ENCODE measurements around the gene DENR. TPM values are rescaled to one million over a fixed set of nuclear protein-coding genes. Genes with fewer than 3 reads are reported as not detected.
"Not testable (repeated sequence)": the region's sequence is repeated elsewhere in the genome, so short reads cannot be mapped to it uniquely, and the experiment has no call there.

DENR gene
- polyA plus RNA-seq, 3 donors from 2014 or later = 66.2 to 81.1 (median 68.7) TPM

DNA sequence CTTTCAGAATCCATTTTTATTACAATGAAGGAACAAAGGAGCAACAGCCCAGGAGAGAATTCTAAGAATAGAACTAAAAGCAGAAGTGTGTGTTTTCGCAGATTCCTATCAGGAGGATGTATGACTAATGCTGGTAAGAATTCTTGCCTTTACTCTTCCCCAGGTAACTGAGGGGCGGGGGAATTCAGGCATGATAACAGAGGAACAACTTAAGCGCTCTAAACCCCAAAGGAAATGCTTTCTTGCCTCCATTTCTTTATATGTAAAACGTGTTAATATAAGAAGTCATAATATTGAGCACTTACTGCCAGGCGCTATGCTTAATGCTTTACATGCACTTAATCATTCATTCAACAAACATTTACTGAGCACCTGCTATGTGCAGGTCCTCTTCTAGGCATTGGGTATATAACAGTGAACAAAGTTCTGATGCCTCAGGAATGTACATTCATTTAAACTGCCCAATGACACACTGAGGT is 26.5 kb upstream of the DENR start:
- Mint-ChIP-seq H3K27ac (no peak overlapping the region), H3K4me3 (no peak overlapping the region), H3K4me1 (no peaks in the 10 kb centered on the region), H3K9me3 (no peaks in the 10 kb centered on the region), H3K36me3 (no peaks in the 10 kb centered on the region), H3K27me3 (ENCODE audit: low read depth in 3 of 3) (peaks cover 2 to 3% (median 3%) of the 10 kb centered on the region in 3 donors)
- no peak for DNase-seq

DNA sequence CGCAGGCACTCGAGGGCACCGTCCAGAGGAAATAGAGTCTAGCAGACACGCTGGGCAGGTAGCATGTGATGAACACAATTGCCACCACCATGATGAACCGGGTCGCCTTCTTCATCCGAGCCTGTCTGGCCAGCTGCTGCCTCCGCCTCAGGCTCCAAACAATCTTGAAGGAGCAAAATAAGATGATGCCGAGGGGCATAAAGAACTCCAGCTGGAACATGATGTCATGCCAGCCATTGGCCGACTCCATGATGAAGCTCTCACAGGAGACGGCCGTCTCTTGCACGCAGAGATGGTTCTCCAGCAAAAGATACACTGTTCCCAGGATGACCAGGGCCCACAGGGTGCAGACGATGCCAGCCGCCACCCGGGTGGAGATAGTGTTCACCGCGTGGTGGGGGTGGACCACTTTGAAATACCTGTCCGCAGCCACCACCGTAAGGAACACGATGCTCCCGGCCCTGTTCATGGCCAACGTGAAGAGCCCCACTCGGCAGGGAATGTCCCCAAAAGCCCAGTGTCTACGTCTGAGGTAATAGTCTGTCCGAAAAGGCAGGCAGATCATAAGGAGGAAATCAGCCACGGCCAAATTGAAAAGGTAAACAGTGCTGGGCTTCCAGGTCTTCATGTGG is 22.9 kb upstream of the DENR start:
- no peaks in the 10 kb centered on the region for H3K36me3 Mint-ChIP-seq
- no peak overlapping the region for H3K27ac Mint-ChIP-seq
- H3K27me3 Mint-ChIP-seq (ENCODE audit: low read depth in 3 of 3) = peaks cover 0 to 6% (median 4%) of the 10 kb centered on the region in 3 donors
- DNase-seq = no peak
- peaks cover 0 to 2% of the 10 kb centered on the region in 2 donors for H3K4me1 Mint-ChIP-seq
- no peaks in the 10 kb centered on the region for H3K9me3 Mint-ChIP-seq
- no peak overlapping the region for H3K4me3 Mint-ChIP-seq

DNA sequence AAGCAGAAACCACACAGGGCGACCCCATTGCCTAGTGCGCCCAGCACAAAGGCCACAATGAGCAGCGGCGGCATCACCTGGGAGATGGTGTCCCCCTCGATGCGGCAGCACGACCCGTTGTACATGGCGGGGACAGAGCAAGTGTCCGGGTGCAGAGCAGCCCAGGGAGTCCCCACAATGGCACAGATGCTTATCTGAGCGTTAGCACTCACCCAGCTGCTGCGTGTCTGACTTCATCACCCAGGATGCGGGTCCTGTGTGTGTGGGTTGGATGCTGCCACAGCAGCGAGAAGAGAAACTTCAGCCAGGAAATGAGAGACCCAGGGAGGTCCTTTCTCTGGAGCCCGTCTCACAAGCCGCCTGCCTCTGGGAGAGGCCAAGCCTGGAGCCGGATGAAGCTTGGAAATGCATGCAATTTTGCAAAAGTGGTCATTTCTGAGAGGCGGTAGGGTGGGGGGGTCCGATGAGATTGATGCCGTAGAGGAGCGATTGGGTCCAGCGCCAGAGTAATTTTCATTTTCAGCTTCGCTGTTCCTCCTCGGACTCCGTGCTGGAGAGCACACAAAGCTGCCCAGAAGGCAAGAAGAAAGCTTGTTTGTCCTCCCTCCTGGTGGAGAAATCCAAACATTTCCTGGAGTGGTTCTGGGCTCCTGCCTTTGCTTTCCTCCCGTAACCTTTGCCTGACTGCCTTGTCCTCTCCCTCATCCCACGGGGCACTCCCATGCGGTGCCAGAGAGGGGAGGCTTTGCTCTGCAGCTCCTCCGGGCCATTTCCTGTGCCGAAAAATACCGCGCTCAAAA is 22.2 kb upstream of the DENR start, which contains the start of gene HCAR1:
Gene HCAR1, minus strand, starts transcription at position 630 of the 800 bp plus-strand sequence. Its CDS starts 505 bp downstream, at position 125.
- Mint-ChIP-seq H3K27ac (no peak within 1 kb of the TSS), H3K9me3 (no peaks in the 10 kb centered on the region), H3K4me1 (peaks cover 0 to 2% of the 10 kb centered on the region in 2 donors), H3K27me3 (ENCODE audit: low read depth in 3 of 3) (peaks cover 0 to 6% (median 4%) of the 10 kb centered on the region in 3 donors), H3K36me3 (no peaks in the 10 kb centered on the region), H3K4me3 (no peak within 1 kb of the TSS)
- no peak for DNase-seq

DNA sequence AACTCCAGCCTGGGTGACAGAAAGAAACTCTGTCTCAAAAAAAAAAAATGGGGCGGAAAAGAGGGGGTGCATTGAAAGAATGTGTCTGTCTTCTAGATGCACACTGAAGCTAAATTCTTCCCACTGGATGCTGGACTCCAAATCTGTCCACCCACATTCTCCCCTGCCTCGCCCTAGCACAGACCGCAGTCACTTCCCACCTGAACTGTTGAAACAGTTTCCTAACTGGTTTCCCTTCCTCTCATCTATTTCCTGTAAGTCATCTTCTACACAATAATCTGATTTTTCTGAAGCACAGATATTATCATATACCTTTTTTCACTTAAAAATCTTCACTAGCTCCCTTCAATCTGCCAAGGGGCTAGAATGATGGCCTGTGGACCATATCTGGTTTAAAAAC is 20.5 kb upstream of the DENR start:
- peaks cover 3 to 6% (median 4%) of the 10 kb centered on the region in 3 donors for H3K27me3 Mint-ChIP-seq (ENCODE audit: low read depth in 3 of 3)
- H3K36me3 Mint-ChIP-seq = no peaks in the 10 kb centered on the region
- DNase-seq = no peak
- no peaks in the 10 kb centered on the region for H3K9me3 Mint-ChIP-seq
- no peak overlapping the region for H3K4me3 Mint-ChIP-seq
- H3K4me1 Mint-ChIP-seq = peaks cover 0 to 2% of the 10 kb centered on the region in 2 donors
- no peak overlapping the region for H3K27ac Mint-ChIP-seq

DNA sequence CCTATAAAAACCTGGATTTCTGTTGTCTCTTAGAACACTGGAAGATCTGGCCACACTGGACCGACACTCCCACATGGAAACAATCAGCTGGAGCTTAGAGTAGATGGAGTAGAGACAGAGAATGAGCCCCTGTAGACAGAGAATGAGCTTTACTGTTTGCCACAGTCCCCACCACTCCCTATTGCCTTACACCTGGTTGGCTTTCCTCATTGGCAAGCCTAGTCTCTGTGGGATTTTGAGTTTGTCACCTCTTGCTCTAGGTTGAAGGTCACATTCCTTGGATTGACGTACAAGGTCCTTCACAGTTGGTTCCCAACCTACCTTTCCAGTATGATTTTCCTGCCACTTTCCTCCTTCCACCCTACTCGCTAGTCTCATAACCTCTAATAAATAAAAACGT is 20.0 kb upstream of the DENR start:
- Mint-ChIP-seq H3K4me3 (no peak overlapping the region), H3K36me3 (no peaks in the 10 kb centered on the region), H3K9me3 (no peaks in the 10 kb centered on the region), H3K27me3 (ENCODE audit: low read depth in 3 of 3) (peaks cover 3 to 6% (median 5%) of the 10 kb centered on the region in 3 donors), H3K27ac (no peak overlapping the region), H3K4me1 (peaks cover 0 to 2% of the 10 kb centered on the region in 2 donors)
- no peak for DNase-seq

DNA sequence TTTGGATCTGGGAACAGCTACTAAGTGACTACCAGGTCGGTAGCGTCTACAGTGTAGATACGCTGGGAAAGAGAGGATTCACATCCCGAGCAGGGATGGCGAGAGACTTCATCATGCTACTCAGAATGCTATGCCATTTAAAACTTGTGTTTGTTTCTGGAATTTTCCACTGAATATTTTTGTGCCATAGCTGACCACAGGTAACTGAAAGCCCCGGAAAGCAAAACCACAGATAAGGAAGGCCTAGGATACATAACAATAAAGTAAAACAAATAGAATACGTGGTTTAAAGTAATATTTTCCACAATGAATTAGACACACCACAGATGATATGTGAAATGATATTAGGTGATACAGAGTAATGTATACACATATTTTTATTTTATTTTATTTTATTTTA is 14.1 kb upstream of the DENR start:
- Mint-ChIP-seq H3K36me3 (no peaks in the 10 kb centered on the region), H3K4me1 (no peaks in the 10 kb centered on the region)

DNA sequence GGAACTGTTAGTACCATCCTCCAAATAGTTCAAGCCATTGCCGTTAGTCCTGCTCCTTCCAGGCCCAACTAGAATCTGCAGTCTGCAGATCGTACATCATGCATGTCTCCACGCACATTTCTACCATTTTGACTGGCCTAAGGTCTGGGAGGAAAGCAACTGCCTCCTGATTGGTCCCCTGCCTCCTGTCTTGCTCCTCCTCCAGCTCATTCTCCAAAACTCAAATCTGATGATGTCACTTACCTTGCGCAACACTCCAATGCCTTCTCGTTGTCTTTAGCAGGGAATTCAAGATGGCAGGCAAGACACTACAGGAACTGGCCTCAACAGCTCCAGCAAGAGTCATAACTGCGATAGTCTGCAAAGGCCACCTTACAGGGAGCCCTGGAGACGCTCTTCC is 12.3 kb upstream of the DENR start:
- no peaks in the 10 kb centered on the region for H3K9me3 Mint-ChIP-seq
- H3K27ac Mint-ChIP-seq = peak overlapping the region in 1 of 6 donors; percentile 73

More for the DNA sequence above, 14.1 kb upstream of the DENR start:
- H3K27ac Mint-ChIP-seq = no peak overlapping the region
- peaks cover 3 to 8% (median 3%) of the 10 kb centered on the region in 3 donors for H3K27me3 Mint-ChIP-seq (ENCODE audit: low read depth in 3 of 3)
- DNase-seq = no peak
- no peaks in the 10 kb centered on the region for H3K9me3 Mint-ChIP-seq
- no peak overlapping the region for H3K4me3 Mint-ChIP-seq

DNA sequence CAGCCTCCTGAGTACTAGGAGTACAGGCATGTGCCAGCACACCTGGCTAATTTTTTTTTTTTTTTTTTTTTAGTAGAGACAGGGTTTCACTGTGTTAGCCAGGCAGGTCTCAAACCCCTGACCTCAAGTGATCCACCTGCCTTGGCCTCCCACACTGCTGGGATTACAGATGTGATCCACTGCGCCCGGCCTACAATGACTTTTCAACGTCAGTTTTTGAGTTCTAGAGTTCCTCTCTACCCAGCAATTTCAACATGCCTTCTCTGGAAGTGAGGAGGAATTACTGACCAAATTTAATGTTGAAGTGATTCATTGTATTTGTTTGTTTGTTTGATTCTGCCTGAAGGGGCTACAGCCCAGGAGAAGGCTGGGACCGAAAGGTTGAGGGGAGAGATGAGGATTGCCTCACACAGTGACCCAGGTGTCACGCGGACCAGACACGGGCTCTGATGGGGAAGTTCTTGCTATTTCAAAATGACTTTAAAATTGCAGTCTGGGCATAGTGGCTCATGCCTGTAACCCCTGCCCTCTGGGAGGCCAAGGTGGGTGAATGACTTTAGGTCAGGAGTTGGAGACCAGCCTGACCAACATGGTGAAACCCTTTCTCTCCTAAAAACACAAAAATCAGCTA is 8.6 kb upstream of the DENR start:
- no peaks in the 10 kb centered on the region for H3K9me3 Mint-ChIP-seq
- peaks cover 0 to 4% (median 2%) of the 10 kb centered on the region in 3 donors for H3K27me3 Mint-ChIP-seq (ENCODE audit: low read depth in 3 of 3)
- H3K27ac Mint-ChIP-seq = no peak overlapping the region
- no peaks in the 10 kb centered on the region for H3K4me1 Mint-ChIP-seq
- H3K4me3 Mint-ChIP-seq = no peak overlapping the region
- H3K36me3 Mint-ChIP-seq = no peaks in the 10 kb centered on the region
- no peak for DNase-seq

More for the DNA sequence above, 12.3 kb upstream of the DENR start:
- H3K4me3 Mint-ChIP-seq = no peak overlapping the region
- H3K27me3 Mint-ChIP-seq (ENCODE audit: low read depth in 3 of 3) = peaks cover 3 to 4% (median 3%) of the 10 kb centered on the region in 3 donors
- H3K36me3 Mint-ChIP-seq = no peaks in the 10 kb centered on the region
- H3K4me1 Mint-ChIP-seq = no peaks in the 10 kb centered on the region
- DNase-seq = no peak

DNA sequence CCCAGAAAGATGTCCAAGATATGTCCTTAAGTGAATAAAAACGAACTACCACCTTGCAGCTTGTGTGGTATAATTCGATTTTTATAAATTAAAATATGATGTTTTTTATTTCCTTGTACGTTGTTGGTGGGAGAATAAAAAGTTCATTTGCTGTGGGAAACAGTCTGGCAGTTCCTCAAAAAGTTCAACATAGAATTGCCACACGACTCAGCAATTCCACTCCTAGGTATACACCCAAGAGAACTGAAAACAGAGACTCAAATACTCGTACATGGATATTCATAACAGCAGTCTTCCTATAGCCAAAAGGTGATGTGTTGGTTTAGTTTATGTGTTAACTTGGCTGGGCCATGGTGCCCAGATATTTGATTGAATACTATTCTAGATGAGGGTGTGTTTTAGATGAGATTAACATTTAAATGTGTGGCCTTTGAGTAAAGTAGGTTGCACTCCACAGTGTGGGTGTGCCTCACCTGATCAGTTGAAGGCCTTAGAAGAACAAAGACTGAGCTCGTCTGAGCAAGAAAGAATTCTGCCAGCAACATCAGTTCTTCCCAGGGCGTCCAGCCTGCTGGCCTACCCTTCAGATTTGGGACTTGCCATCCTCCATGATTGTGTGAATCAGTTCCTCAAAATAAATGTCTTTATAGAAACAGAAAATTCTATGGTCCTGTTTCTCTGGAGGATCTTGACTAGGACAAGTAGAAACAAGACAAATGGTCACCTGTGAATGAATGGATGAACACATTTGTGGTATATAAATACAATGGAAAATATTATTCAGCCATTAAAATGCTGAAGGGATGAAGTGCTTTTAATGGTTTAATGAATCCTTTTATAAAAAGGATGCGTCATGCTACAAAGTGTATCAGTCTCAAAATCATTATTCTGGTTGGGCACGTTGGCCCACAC is 5.1 kb upstream of the DENR start:
- H3K9me3 Mint-ChIP-seq = no peaks in the 10 kb centered on the region
- H3K4me3 Mint-ChIP-seq = no peak overlapping the region
- no peaks in the 10 kb centered on the region for H3K36me3 Mint-ChIP-seq
- no peak for DNase-seq
- peaks cover 0 to 3% (median 2%) of the 10 kb centered on the region in 3 donors for H3K27me3 Mint-ChIP-seq (ENCODE audit: low read depth in 3 of 3)
- peaks cover 8 to 12% of the 10 kb centered on the region in 2 donors for H3K4me1 Mint-ChIP-seq
- no peak overlapping the region for H3K27ac Mint-ChIP-seq

DNA sequence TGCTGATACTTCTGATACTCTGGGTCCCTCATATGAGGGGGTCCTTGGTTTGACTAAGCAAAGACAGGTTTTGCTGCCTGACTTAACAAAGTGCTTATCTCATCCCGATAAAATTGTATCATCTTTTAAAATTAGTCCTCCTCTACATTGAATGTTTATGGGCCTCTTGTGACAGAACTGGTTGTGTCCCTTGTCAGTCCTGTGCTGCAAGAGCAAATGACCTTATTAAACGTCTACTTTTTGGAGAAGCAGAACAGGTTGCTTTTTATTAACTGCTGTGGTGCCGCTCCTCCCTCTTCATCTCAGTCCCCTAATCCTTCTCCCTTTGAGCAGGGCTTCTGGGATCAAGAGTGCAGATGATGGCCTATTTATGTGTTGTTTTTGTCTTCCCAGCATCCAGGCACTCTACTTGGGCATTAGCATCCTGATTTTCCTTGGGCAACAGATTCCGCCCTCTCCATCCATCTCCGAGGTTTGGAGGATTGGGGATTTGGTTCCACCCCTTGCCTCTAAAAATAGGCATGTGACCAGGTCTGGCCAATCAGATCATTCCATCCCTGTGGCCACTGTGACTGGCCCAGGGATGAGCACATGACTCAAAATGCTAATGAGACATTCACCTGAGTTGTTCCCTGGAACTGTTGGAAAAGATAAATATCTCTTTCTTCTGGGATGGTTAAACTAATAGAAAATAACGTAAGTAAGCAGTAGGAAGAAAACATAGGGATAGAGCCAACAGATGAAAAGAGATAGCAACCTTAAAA is 2.9 kb upstream of the DENR start:
- DNase-seq = no peak
- Mint-ChIP-seq H3K27ac (no peak overlapping the region), H3K36me3 (peaks cover 6 to 11% (median 8%) of the 10 kb centered on the region in 3 donors), H3K4me3 (no peak overlapping the region), H3K9me3 (no peaks in the 10 kb centered on the region), H3K4me1 (peaks cover 22 to 34% of the 10 kb centered on the region in 2 donors), H3K27me3 (ENCODE audit: low read depth in 3 of 3) (peaks cover 0 to 7% (median 5%) of the 10 kb centered on the region in 3 donors)

DNA sequence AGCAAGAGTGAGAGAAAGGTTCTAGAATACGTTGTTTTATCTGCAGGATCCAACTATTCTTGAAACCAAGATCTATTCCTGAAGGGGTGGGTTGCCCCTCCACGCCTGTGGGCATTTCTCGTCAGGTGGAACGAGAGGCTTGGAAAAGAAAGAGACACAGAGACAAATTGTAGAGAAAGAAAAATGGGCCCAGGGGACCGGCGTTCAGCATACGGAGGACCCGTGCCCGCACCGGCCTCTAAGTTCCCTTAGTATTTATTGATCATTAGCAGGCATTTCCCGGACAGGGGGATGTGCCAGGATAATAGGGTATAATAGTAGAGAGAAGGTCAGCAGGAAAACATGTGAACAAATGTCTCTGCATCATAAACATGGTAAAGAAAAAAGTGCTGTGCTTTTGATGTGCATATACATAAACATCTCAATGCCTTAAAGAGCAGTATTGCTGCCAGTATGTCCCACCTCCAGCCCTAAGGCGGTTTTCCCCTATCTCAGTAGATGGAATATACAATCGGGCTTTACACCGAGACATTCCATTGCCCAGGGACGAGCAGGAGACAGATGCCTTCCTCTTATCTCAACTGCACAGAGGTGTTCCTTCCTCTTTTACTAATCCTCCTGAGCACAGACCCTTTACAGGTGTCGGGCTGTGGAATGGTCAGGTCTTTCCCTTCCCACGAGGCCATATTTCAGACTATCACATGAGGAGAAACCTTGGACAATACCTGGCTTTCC is 1.7 kb upstream of the DENR start:
- peak overlapping the region in 4 of 5 donors; percentile 66 to 98 (median 96) for H3K4me3 Mint-ChIP-seq
- peaks cover 12 to 19% (median 15%) of the 10 kb centered on the region in 3 donors for H3K36me3 Mint-ChIP-seq
- H3K27ac Mint-ChIP-seq = peak overlapping the region in 4 of 6 donors; percentile 36 to 84 (median 64)
- not testable (repeated sequence) for H3K9me3 Mint-ChIP-seq; H3K27me3 Mint-ChIP-seq (ENCODE audit: low read depth in 3 of 3); DNase-seq
- peaks cover 26 to 41% of the 10 kb centered on the region in 2 donors for H3K4me1 Mint-ChIP-seq

DNA sequence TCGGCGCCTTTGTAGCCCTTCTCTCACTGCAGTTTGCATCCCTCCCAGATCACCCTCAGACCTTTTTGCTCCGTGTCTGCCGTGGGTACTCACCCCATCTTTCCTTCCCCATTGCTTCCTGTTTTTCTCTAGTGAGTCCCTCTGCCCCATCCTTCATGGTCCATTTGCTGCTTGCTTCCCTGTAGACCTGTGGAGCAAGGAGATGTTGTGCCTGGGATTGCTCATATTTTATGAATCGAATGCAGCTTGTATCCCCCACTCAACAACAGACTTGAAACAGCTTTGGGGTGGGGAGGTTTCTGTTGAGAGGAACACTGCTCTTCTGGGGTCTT is 661 bp downstream of the DENR start:
- Mint-ChIP-seq H3K9me3 (no peaks in the 10 kb centered on the region), H3K27ac (peak overlapping the region; percentile 91 to 96 (median 96)), H3K4me1 (peaks cover 35 to 61% of the 10 kb centered on the region in 2 donors), H3K4me3 (peak overlapping the region; percentile 93 to 98 (median 97)), H3K36me3 (peaks cover 24 to 35% (median 28%) of the 10 kb centered on the region in 3 donors), H3K27me3 (ENCODE audit: low read depth in 3 of 3) (peaks cover 0 to 7% (median 5%) of the 10 kb centered on the region in 3 donors)
- peak in 1 of 3 donors; percentile 3 for DNase-seq

All from immature natural killer cell (primary cell).